ENCODE measurements around the gene TMIGD2.

- TF ChIP-seq CTCF (conservative IDR thresholded peaks at IDR 0.05 in 1 of 2, IDR thresholded peaks at IDR 0.05 in 1 of 2; ENCODE audit: extremely low read depth in 1 of 2, insufficient read depth in 1 of 2, low read depth in 1 of 2, low read length in 2 of 2) (no peak), EZH2 (IDR thresholded peaks at IDR 0.05; ENCODE audit: borderline replicate concordance, low read length) (no peak)
These were observed 17.8 kb downstream of the TMIGD2 start for GRCh38 chr19:4284176-4284958.
